Activated CD4-positive, alpha-beta T cell treated with anti-CD3 and anti-CD28 coated beads, Interleukin-2, amount 50 U/mL, for 16 hours (primary cell): ENCODE measurements around the gene SMIM14.
"Not testable (repeated sequence)": the region's sequence is repeated elsewhere in the genome, so short reads cannot be mapped to it uniquely, and the experiment has no call there.

Experiments
- DNase-seq: peaks from one replicate; pipeline ENCODE4 v3.0.0-alpha.2; 2020

SMIM14 gene

GRCh38 chr4:39638354-39639239 lies at the start of gene SMIM14:
Gene SMIM14, minus strand, starts transcription at chr4:39638865. Its CDS starts 33,720 bp downstream, at chr4:39605145.
- peak; percentile 93 for DNase-seq

GRCh38 chr4:39687014-39687413 lies 48.3 kb upstream of the SMIM14 start:
- DNase-seq, result no peak

GRCh38 chr4:39685990-39686389 lies 47.3 kb upstream of the SMIM14 start:
- no peak for DNase-seq

GRCh38 chr4:39682138-39682537 lies 43.5 kb upstream of the SMIM14 start:
- DNase-seq, result no peak

GRCh38 chr4:39681003-39681402 lies 42.3 kb upstream of the SMIM14 start:
- DNase-seq, result not testable (repeated sequence)

GRCh38 chr4:39675681-39676080 lies 37.0 kb upstream of the SMIM14 start:
- DNase-seq, result not testable (repeated sequence)

- not testable (repeated sequence) for DNase-seq
Measured at GRCh38 chr4:39670296-39670695, 31.6 kb upstream of the SMIM14 start.

- no peak for DNase-seq
Measured at GRCh38 chr4:39668887-39669286, 30.2 kb upstream of the SMIM14 start.

GRCh38 chr4:39667706-39668105 lies 29.0 kb upstream of the SMIM14 start:
- no peak for DNase-seq

- DNase-seq, result no peak
Measured at GRCh38 chr4:39664828-39665731, 26.4 kb upstream of the SMIM14 start.

GRCh38 chr4:39662683-39663082 lies 24.0 kb upstream of the SMIM14 start:
- DNase-seq, result no peak

GRCh38 chr4:39660757-39661156 lies 22.1 kb upstream of the SMIM14 start:
- DNase-seq, result no peak

- DNase-seq, result no peak
Measured at GRCh38 chr4:39660045-39660444, 21.4 kb upstream of the SMIM14 start.

GRCh38 chr4:39658756-39659155 lies 20.1 kb upstream of the SMIM14 start:
- no peak for DNase-seq

- DNase-seq, result no peak
Measured at GRCh38 chr4:39657465-39657864, 18.8 kb upstream of the SMIM14 start.

- DNase-seq, result not testable (repeated sequence)
Measured at GRCh38 chr4:39656638-39657037, 18.0 kb upstream of the SMIM14 start.

- DNase-seq, result peak; percentile 47
Measured at GRCh38 chr4:39655876-39656275, 17.2 kb upstream of the SMIM14 start.

- no peak for DNase-seq
Measured at GRCh38 chr4:39655211-39655610, 16.5 kb upstream of the SMIM14 start.

- not testable (repeated sequence) for DNase-seq
Measured at GRCh38 chr4:39651586-39651985, 12.9 kb upstream of the SMIM14 start.

GRCh38 chr4:39649639-39650265 lies 11.1 kb upstream of the SMIM14 start:
- no peak for DNase-seq

GRCh38 chr4:39648827-39649558 lies 10.3 kb upstream of the SMIM14 start:
- DNase-seq, result no peak

- DNase-seq, result no peak
Measured at GRCh38 chr4:39648213-39648612, 9.5 kb upstream of the SMIM14 start.
